Left lung (tissue), 10 donors: ENCODE results near the gene RTN1. TPM values are rescaled to one million over a fixed set of nuclear protein-coding genes. Genes with fewer than 3 reads are reported as not detected.
A peak's percentile ranks its signal among the peaks of the same experiment; 100 is the strongest.

ENCODE experiments used
- ATAC-seq: fragments of 200-7000 bp; cut with Tn5 transposase; one replicate; pipeline ENCODE4 v1.9.1; 2020; ENCODE audit warnings: moderate library complexity
- DNase-seq, 4 donors: peaks; one replicate each; pipeline ENCODE4 v3.0.0-alpha.2; 2013 to 2020
- H3K27ac ChIP-seq, 2 donors: fragments of 200-600 bp; sonication (generic) in 1 of 2; one replicate each; pipeline versions ENCODE4 v1.5.0 to v1.8.0; 2020 to 2021
- H3K27me3 ChIP-seq, 2 donors: fragments of 200-600 bp; sonication (generic) in 1 of 2; one replicate each; pipeline versions ENCODE4 v1.5.0 to v1.8.0; 2020 to 2021
- H3K36me3 ChIP-seq, 2 donors: fragments of 200-600 bp; sonication (generic) in 1 of 2; one replicate each; pipeline versions ENCODE4 v1.5.0 to v1.8.0; 2020 to 2021
- H3K4me1 ChIP-seq, 2 donors: fragments of 200-600 bp; one replicate each; pipeline ENCODE4 v1.8.0; 2021
- H3K4me3 ChIP-seq, 2 donors: fragments of 200-600 bp; sonication (generic) in 1 of 2; one replicate each; pipeline versions ENCODE4 v1.5.0 to v1.8.0; 2020 to 2021; ENCODE audit warnings: mild to moderate bottlenecking in 1 of 2
- H3K9me3 ChIP-seq, 2 donors: fragments of 200-600 bp; sonication (generic) in 1 of 2; one replicate each; pipeline versions ENCODE4 v1.5.0 to v1.8.0; 2020 to 2021
- CTCF ChIP-seq, 2 donors: fragments of 200-600 bp; sonication (generic) in 1 of 2; IDR thresholded peaks; one replicate each; pipeline versions ENCODE4 v1.5.0 to v1.8.0; 2021; ENCODE audit warnings: antibody characterized with exemption in 2 of 2
- intact Hi-C, 2 donors: fragments of 100-400 bp; cut with DNase I; formaldehyde crosslinking; loops; one replicate each; pipeline versions ENCODE4 v1.11.2 to v1.14.2; 2022
- polyA plus RNA-seq, 6 donors: library from polyadenylated mRNA; unstranded; fragments of 120-200 nt; gene quantifications; one replicate each; pipeline ENCODE4 v1.2.1, GENCODE V29; 2013; ENCODE audit not compliant: insufficient read length in 6 of 6
- total RNA-seq, 2 donors: library from RNA; stranded (reverse); fragmentation: NEBNext Ultra II Directional; extraction: Animal tissue kit (Norgen Biotek cat#: 25700); gene quantifications; one replicate each; pipeline ENCODE4 v1.2.1, GENCODE V29; 2021
- donor health status: DM: no; HTN: yes; CAD: no.
- donor health status: DM: no; HTN: no; CAD: no.

Gene RTN1
- total and polyA plus RNA-seq, 8 donors, result 3.6 to 7.9 (median 4.7) TPM

GRCh38 chr14:59852350-59852749 lies 18.2 kb downstream of the RTN1 start:
- no peak for TF ChIP-seq CTCF (IDR thresholded peaks at IDR 0.05)
- H3K4me1 ChIP-seq, result peaks cover 0 to 15% of the 10 kb centered on the region in 2 donors
- H3K27ac ChIP-seq, result no peak overlapping the region
- intact Hi-C loops, result no loop called here
- H3K36me3 ChIP-seq, result no peaks in the 10 kb centered on the region
- ATAC-seq, result no peak
- no peak for DNase-seq
- H3K9me3 ChIP-seq, result peaks cover 0 to 2% of the 10 kb centered on the region in 2 donors
- no peaks in the 10 kb centered on the region for H3K27me3 ChIP-seq
- H3K4me3 ChIP-seq, result no peak overlapping the region

GRCh38 chr14:59850458-59850857 lies 20.1 kb downstream of the RTN1 start:
- H3K4me3 ChIP-seq, result no peak overlapping the region
- H3K27ac ChIP-seq, result peak overlapping the region in 1 of 2 donors; percentile 69
- peaks cover 0 to 15% of the 10 kb centered on the region in 2 donors for H3K4me1 ChIP-seq
- intact Hi-C loops, result no loop called here
- H3K27me3 ChIP-seq, result no peaks in the 10 kb centered on the region
- H3K36me3 ChIP-seq, result no peaks in the 10 kb centered on the region
- DNase-seq (no peak), ATAC-seq (no peak)
- no peak for TF ChIP-seq CTCF (IDR thresholded peaks at IDR 0.05)
- H3K9me3 ChIP-seq, result no peaks in the 10 kb centered on the region

GRCh38 chr14:59849411-59850130 lies 21.0 kb downstream of the RTN1 start:
- ATAC-seq, result peak; percentile 67
- intact Hi-C loops, result no loop called here
- no peak overlapping the region for H3K4me3 ChIP-seq
- H3K4me1 ChIP-seq, result peaks cover 0 to 15% of the 10 kb centered on the region in 2 donors
- no peaks in the 10 kb centered on the region for H3K27me3 ChIP-seq
- H3K36me3 ChIP-seq, result no peaks in the 10 kb centered on the region
- H3K27ac ChIP-seq, result peak overlapping the region in 1 of 2 donors; percentile 69
- no peaks in the 10 kb centered on the region for H3K9me3 ChIP-seq
- TF ChIP-seq CTCF (IDR thresholded peaks at IDR 0.05), result no peak
- DNase-seq, result no peak

- peak overlapping the region in 1 of 2 donors; percentile 69 for H3K27ac ChIP-seq
- ATAC-seq (no peak), DNase-seq (no peak)
- H3K36me3 ChIP-seq, result no peaks in the 10 kb centered on the region
- intact Hi-C loops, result no loop called here
- H3K9me3 ChIP-seq, result no peaks in the 10 kb centered on the region
- H3K4me3 ChIP-seq, result no peak overlapping the region
- no peaks in the 10 kb centered on the region for H3K27me3 ChIP-seq
- peaks cover 0 to 15% of the 10 kb centered on the region in 2 donors for H3K4me1 ChIP-seq
- TF ChIP-seq CTCF (IDR thresholded peaks at IDR 0.05), result no peak
Observed at GRCh38 chr14:59848671-59849070, 21.9 kb downstream of the RTN1 start.

- no peak for DNase-seq
- H3K27me3 ChIP-seq, result no peaks in the 10 kb centered on the region
- H3K4me3 ChIP-seq, result no peak overlapping the region
- H3K36me3 ChIP-seq, result no peaks in the 10 kb centered on the region
- no peak for TF ChIP-seq CTCF (IDR thresholded peaks at IDR 0.05)
- no peak overlapping the region for H3K27ac ChIP-seq
- intact Hi-C loops, result no loop called here
- no peak for ATAC-seq
- H3K9me3 ChIP-seq, result no peaks in the 10 kb centered on the region
- peaks cover 0 to 15% of the 10 kb centered on the region in 2 donors for H3K4me1 ChIP-seq
Observed at GRCh38 chr14:59847711-59848110, 22.9 kb downstream of the RTN1 start.
